Spinal cord (tissue), 10 donors: ENCODE results near the gene TULP3. TPM values are rescaled to one million over a fixed set of nuclear protein-coding genes. Genes with fewer than 3 reads are reported as not detected.

Experiments used
- DNase-seq, 6 donors: peaks; one replicate each; pipeline versions ENCODE4 v3.0.0 to v3.0.0-alpha.2; 2013 to 2015; ENCODE audit warnings: low spot score in 6 of 6, low read depth in 4 of 6
- H3K27ac ChIP-seq: one replicate; pipeline ENCODE4 v1.5.1; 2013; ENCODE audit warnings: low read depth, low read length, control low read depth
- H3K27me3 ChIP-seq: one replicate; pipeline ENCODE4 v1.6.1; 2013; ENCODE audit warnings: low read length; ENCODE audit not compliant: control insufficient read depth, insufficient read depth
- H3K36me3 ChIP-seq: one replicate; pipeline ENCODE4 v1.6.1; 2013; ENCODE audit warnings: low read length; ENCODE audit not compliant: control insufficient read depth, insufficient read depth
- H3K4me1 ChIP-seq: one replicate; pipeline ENCODE4 v1.6.1; 2013; ENCODE audit warnings: low read length; ENCODE audit not compliant: control insufficient read depth, insufficient read depth
- H3K4me3 ChIP-seq: one replicate; pipeline ENCODE4 v1.5.1; 2013; ENCODE audit warnings: low read depth, low read length, control low read depth
- H3K9me3 ChIP-seq: one replicate; pipeline ENCODE4 v1.6.1; 2013; ENCODE audit warnings: low read length; ENCODE audit not compliant: control insufficient read depth, insufficient read depth
- WGBS: methylation state at CpG from one replicate; pipeline ENCODE4 v1.1.5; 2013; ENCODE audit warnings: missing lambda C conversion rate; ENCODE audit not compliant: insufficient coverage; 5-methylcytosine and 5-hydroxymethylcytosine counted together
- polyA plus RNA-seq, 2 donors: library from polyadenylated mRNA; unstranded; fragments of 120-200 nt; gene quantifications; one replicate each; pipeline ENCODE4 v1.2.1, GENCODE V29; 2013; ENCODE audit not compliant: insufficient read length in 2 of 2
- total RNA-seq, 2 donors: library from RNA; depleted of rRNA in 1 of 2; stranded (reverse); fragments of 120-200 nt in 1 of 2; fragments of >200 nt in 1 of 2; gene quantifications; one replicate each; pipeline versions ENCODE4 v1.2.3 to v1.2.4, GENCODE V29; 2013 to 2014
- donor health status: healthy.

The TULP3 gene
- total and polyA plus RNA-seq, 4 donors: 13.0 to 29.6 (median 24.2) TPM

- Histone ChIP-seq H3K36me3 (peaks cover 10% of the 10 kb centered on the region), H3K27me3 (no peaks in the 10 kb centered on the region), H3K4me3 (no peak overlapping the region), H3K9me3 (no peaks in the 10 kb centered on the region), H3K4me1 (peaks cover 30% of the 10 kb centered on the region), H3K27ac (no peak overlapping the region)
- WGBS: 85% methylated on average over 2 of the region's 12 CpGs
- no peak for DNase-seq
These were observed 1.6 kb downstream of the TULP3 start for GRCh38 chr12:2892246-2892645.

GRCh38 chr12:2893007-2893406, 2.3 kb downstream of the TULP3 start:
- Histone ChIP-seq H3K4me1 (peaks cover 30% of the 10 kb centered on the region), H3K9me3 (no peaks in the 10 kb centered on the region), H3K4me3 (no peak overlapping the region), H3K27ac (no peak overlapping the region), H3K36me3 (peaks cover 6% of the 10 kb centered on the region), H3K27me3 (no peaks in the 10 kb centered on the region)
- no peak for DNase-seq
- WGBS: 97% methylated on average over 7 of the region's 8 CpGs

GRCh38 chr12:2895051-2895451, 4.4 kb downstream of the TULP3 start:
- Histone ChIP-seq H3K4me3 (no peak overlapping the region), H3K27me3 (no peaks in the 10 kb centered on the region), H3K9me3 (no peaks in the 10 kb centered on the region), H3K4me1 (peaks cover 27% of the 10 kb centered on the region), H3K36me3 (no peaks in the 10 kb centered on the region), H3K27ac (peak overlapping the region; percentile 52)
- no CpG with 5 or more reads among the region's 2 CpGs for WGBS
- DNase-seq: peak in 2 of 6 donors; percentile 54 to 74

GRCh38 chr12:2895511-2895910, 4.8 kb downstream of the TULP3 start:
- H3K27me3 ChIP-seq: no peaks in the 10 kb centered on the region
- H3K27ac ChIP-seq: no peak overlapping the region
- H3K4me3 ChIP-seq: no peak overlapping the region
- no peak for DNase-seq
- no peaks in the 10 kb centered on the region for H3K9me3 ChIP-seq
- no CpG with 5 or more reads among the region's 2 CpGs for WGBS
- peaks cover 23% of the 10 kb centered on the region for H3K4me1 ChIP-seq
- H3K36me3 ChIP-seq: no peaks in the 10 kb centered on the region

- DNase-seq: no peak
- H3K9me3 ChIP-seq: no peaks in the 10 kb centered on the region
- no peaks in the 10 kb centered on the region for H3K36me3 ChIP-seq
- no peak overlapping the region for H3K4me3 ChIP-seq
- H3K27ac ChIP-seq: no peak overlapping the region
- peaks cover 13% of the 10 kb centered on the region for H3K4me1 ChIP-seq
- WGBS: 90% methylated on average over 2 of the region's 5 CpGs
- H3K27me3 ChIP-seq: no peaks in the 10 kb centered on the region
These were observed 6.7 kb downstream of the TULP3 start for GRCh38 chr12:2897418-2897817.

GRCh38 chr12:2900642-2901041, 10.0 kb downstream of the TULP3 start:
- Histone ChIP-seq H3K27ac (no peak overlapping the region), H3K9me3 (no peaks in the 10 kb centered on the region), H3K27me3 (no peaks in the 10 kb centered on the region), H3K4me1 (peaks cover 5% of the 10 kb centered on the region), H3K4me3 (no peak overlapping the region), H3K36me3 (no peaks in the 10 kb centered on the region)
- WGBS: no CpG with 5 or more reads among the region's 8 CpGs
- no peak for DNase-seq

- WGBS: 24% methylated on average over 3 of the region's 4 CpGs
- Histone ChIP-seq H3K27ac (peak overlapping the region; percentile 42), H3K9me3 (no peaks in the 10 kb centered on the region), H3K36me3 (no peaks in the 10 kb centered on the region), H3K4me3 (no peak overlapping the region), H3K27me3 (no peaks in the 10 kb centered on the region), H3K4me1 (peaks cover 5% of the 10 kb centered on the region)
- DNase-seq: peak; percentile 41 to 96 (median 68)
These were observed 11.7 kb downstream of the TULP3 start for GRCh38 chr12:2902272-2902880.

GRCh38 chr12:2904260-2904659, 13.6 kb downstream of the TULP3 start:
- Histone ChIP-seq H3K27me3 (no peaks in the 10 kb centered on the region), H3K9me3 (no peaks in the 10 kb centered on the region), H3K36me3 (no peaks in the 10 kb centered on the region), H3K27ac (no peak overlapping the region), H3K4me1 (peaks cover 5% of the 10 kb centered on the region), H3K4me3 (no peak overlapping the region)
- 84% methylated on average over 2 of the region's 2 CpGs for WGBS
- no peak for DNase-seq

GRCh38 chr12:2912216-2912575, 21.5 kb downstream of the TULP3 start:
- H3K27me3 ChIP-seq: no peaks in the 10 kb centered on the region
- H3K36me3 ChIP-seq: peaks cover 15% of the 10 kb centered on the region
- WGBS: 87% methylated on average over 3 of the region's 3 CpGs

GRCh38 chr12:2919249-2919648, 28.6 kb downstream of the TULP3 start:
- WGBS: no CpG with 5 or more reads among the region's 2 CpGs
- Histone ChIP-seq H3K36me3 (peaks cover 49% of the 10 kb centered on the region), H3K27me3 (no peaks in the 10 kb centered on the region)

More at GRCh38 chr12:2912216-2912575, 21.5 kb downstream of the TULP3 start:
- DNase-seq: no peak
- no peak overlapping the region for H3K27ac ChIP-seq
- no peaks in the 10 kb centered on the region for H3K9me3 ChIP-seq
- H3K4me1 ChIP-seq: no peaks in the 10 kb centered on the region
- H3K4me3 ChIP-seq: no peak overlapping the region

More at GRCh38 chr12:2919249-2919648, 28.6 kb downstream of the TULP3 start:
- no peak for DNase-seq
- Histone ChIP-seq H3K9me3 (no peaks in the 10 kb centered on the region), H3K27ac (no peak overlapping the region), H3K4me3 (no peak overlapping the region), H3K4me1 (no peaks in the 10 kb centered on the region)
